Adipocyte (in vitro differentiated cells): ENCODE data around the gene ISM2.
"Not testable (repeated sequence)": the region's sequence is repeated elsewhere in the genome, so short reads cannot be mapped to it uniquely, and the experiment has no call there.

Experiments used
- DNase-seq: peaks from one replicate; pipeline ENCODE4 v3.0.0-alpha.2; 2015; ENCODE audit warnings: low read depth
- H3K27me3 ChIP-seq: replicated peaks from 2 replicates; pipeline ENCODE4 v1.7.0; 2013; ENCODE audit warnings: mild to moderate bottlenecking, low read length, moderate library complexity; ENCODE audit not compliant: control insufficient read depth, insufficient read depth
- H3K36me3 ChIP-seq: 2 replicates; pipeline ENCODE4 v1.7.0; 2013; ENCODE audit warnings: low read length, mild to moderate bottlenecking, moderate library complexity; ENCODE audit not compliant: control insufficient read depth, insufficient read depth, severe bottlenecking
- H3K4me1 ChIP-seq: 2 replicates; pipeline ENCODE4 v1.7.0; 2013; ENCODE audit warnings: mild to moderate bottlenecking, low read length, moderate library complexity; ENCODE audit not compliant: control insufficient read depth, insufficient read depth
- H3K4me3 ChIP-seq: 2 replicates; pipeline ENCODE4 v1.7.0; 2013; ENCODE audit warnings: mild to moderate bottlenecking, low read length, moderate library complexity
- H3K9ac ChIP-seq: 2 replicates; pipeline ENCODE4 v1.7.0; 2013; ENCODE audit warnings: mild to moderate bottlenecking, low read length, moderate library complexity
- H3K9me3 ChIP-seq: 2 replicates; pipeline ENCODE4 v1.7.0; 2013; ENCODE audit warnings: mild to moderate bottlenecking, low read length, moderate library complexity; ENCODE audit not compliant: control insufficient read depth

ISM2 gene

GRCh38 chr14:77529213-77529612 lies 30.6 kb upstream of the ISM2 start:
- Histone ChIP-seq H3K4me3 (no peak overlapping the region), H3K27me3 (no peaks in the 10 kb centered on the region), H3K36me3 (no peaks in the 10 kb centered on the region), H3K9ac (no peak overlapping the region), H3K4me1 (no peaks in the 10 kb centered on the region), H3K9me3 (no peaks in the 10 kb centered on the region)
- no peak for DNase-seq

- not testable (repeated sequence) for H3K4me1 ChIP-seq, H3K9ac ChIP-seq, DNase-seq
These were observed 30.1 kb upstream of the ISM2 start for GRCh38 chr14:77528701-77529100.

DNA sequence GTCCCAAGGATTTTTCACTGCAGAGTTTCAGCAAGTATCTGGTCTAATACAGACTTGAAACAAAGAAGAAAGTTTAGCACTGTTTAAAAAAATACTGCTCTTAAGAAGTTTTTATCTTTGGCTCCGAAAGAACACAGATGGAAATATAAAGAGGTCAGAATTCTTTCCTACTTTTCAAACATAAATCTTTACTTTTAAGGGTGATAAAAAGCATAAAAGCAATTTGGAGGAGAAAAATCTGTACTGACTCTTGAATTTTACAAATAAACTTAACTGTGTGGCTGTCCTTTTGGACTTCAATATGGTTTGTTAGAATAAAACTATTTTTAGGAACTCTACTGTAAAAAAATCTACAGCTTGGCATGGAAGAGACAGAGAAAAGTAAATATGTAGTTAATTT lies 27.6 kb upstream of the ISM2 start:
- Histone ChIP-seq H3K4me1 (no peaks in the 10 kb centered on the region), H3K9ac (no peak overlapping the region), H3K27me3 (no peaks in the 10 kb centered on the region), H3K4me3 (no peak overlapping the region), H3K36me3 (peaks cover 5% of the 10 kb centered on the region), H3K9me3 (no peaks in the 10 kb centered on the region)
- DNase-seq: no peak

More at GRCh38 chr14:77528701-77529100, 30.1 kb upstream of the ISM2 start:
- H3K4me3 ChIP-seq, H3K9me3 ChIP-seq, H3K36me3 ChIP-seq, H3K27me3 ChIP-seq: not testable (repeated sequence)

GRCh38 chr14:77524536-77524935 lies 25.9 kb upstream of the ISM2 start:
- H3K4me3 ChIP-seq: no peak overlapping the region
- DNase-seq: no peak
- no peaks in the 10 kb centered on the region for H3K9me3 ChIP-seq
- H3K36me3 ChIP-seq: peaks cover 19% of the 10 kb centered on the region
- no peak overlapping the region for H3K9ac ChIP-seq
- no peaks in the 10 kb centered on the region for H3K4me1 ChIP-seq
- H3K27me3 ChIP-seq: no peaks in the 10 kb centered on the region

DNA sequence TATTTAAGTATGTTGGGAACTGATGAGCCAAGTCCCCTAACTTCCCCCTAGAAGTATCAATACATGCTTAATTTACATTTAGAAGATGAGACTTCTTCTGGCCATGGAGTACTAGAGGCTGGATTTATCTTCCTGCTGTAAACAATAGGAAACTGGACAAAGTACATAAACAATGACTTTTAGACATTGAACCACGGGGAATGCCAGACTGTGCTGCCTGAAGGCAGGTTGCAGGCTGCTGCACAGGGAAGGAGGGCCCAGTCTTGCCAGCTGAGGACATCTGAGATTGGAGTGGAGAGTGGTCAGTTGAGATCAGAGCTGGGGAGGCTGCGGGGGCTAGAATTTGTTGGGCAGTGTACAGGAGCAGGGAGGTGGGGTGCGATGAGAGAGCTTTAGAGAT lies 24.5 kb upstream of the ISM2 start:
- Histone ChIP-seq H3K36me3 (peaks cover 21% of the 10 kb centered on the region), H3K4me3 (no peak overlapping the region), H3K9ac (no peak overlapping the region), H3K4me1 (no peaks in the 10 kb centered on the region), H3K27me3 (no peaks in the 10 kb centered on the region), H3K9me3 (no peaks in the 10 kb centered on the region)
- DNase-seq: no peak

- H3K27me3 ChIP-seq: no peaks in the 10 kb centered on the region
- DNase-seq: no peak
- H3K9ac ChIP-seq: no peak overlapping the region
- H3K4me1 ChIP-seq: no peaks in the 10 kb centered on the region
- H3K36me3 ChIP-seq: peaks cover 35% of the 10 kb centered on the region
- H3K9me3 ChIP-seq: no peaks in the 10 kb centered on the region
- H3K4me3 ChIP-seq: no peak overlapping the region
These were observed 21.9 kb upstream of the ISM2 start for GRCh38 chr14:77520555-77520954.

- H3K9ac ChIP-seq: no peak overlapping the region
- no peak overlapping the region for H3K4me3 ChIP-seq
- H3K27me3 ChIP-seq: no peaks in the 10 kb centered on the region
- no peaks in the 10 kb centered on the region for H3K9me3 ChIP-seq
- H3K4me1 ChIP-seq: no peaks in the 10 kb centered on the region
- DNase-seq: peak; percentile 33
- H3K36me3 ChIP-seq: peaks cover 37% of the 10 kb centered on the region
These were observed 17.5 kb upstream of the ISM2 start for GRCh38 chr14:77516126-77516525.

DNA sequence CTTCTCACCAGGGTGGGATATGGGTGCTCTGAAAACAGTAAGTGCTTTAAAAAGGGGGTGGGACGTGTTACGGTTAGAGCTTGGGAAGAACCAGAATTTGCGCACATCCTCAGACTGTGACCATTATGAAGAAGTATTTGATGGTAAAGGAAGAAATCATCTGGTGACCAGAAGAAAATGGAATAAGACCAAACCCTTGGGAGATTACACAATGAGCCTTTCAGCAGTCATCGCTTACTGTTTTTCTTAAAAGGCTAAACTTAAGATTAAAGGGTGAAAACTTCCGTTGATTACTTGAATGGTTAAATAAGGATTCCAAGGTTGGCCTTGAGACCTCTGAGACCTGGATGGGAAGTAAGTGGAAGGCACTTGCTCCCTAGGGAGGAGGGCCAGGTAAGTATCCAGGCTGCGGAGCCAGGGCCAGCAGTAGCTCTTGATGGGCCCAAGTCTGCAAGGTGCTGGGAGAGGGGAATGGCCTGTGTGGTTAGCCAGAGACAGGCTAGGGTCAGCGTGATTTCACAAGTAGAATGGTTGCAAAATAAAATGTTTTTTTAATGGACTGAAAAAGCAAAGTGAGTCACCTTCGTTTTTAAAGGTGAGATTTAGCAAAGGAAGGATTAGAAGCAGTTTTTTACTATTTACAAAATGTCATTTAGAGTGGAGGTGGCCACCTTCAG lies 13.0 kb upstream of the ISM2 start:
- Histone ChIP-seq H3K36me3 (peaks cover 19% of the 10 kb centered on the region), H3K9ac (no peak overlapping the region), H3K4me1 (peaks cover 11% of the 10 kb centered on the region)

GRCh38 chr14:77509366-77509765 lies 10.8 kb upstream of the ISM2 start:
- Histone ChIP-seq H3K27me3 (no peaks in the 10 kb centered on the region), H3K36me3 (peaks cover 21% of the 10 kb centered on the region), H3K9me3 (no peaks in the 10 kb centered on the region), H3K4me3 (no peak overlapping the region), H3K4me1 (peaks cover 11% of the 10 kb centered on the region), H3K9ac (no peak overlapping the region)
- no peak for DNase-seq

More for the DNA sequence above, 13.0 kb upstream of the ISM2 start:
- Histone ChIP-seq H3K27me3 (no peaks in the 10 kb centered on the region), H3K4me3 (no peak overlapping the region), H3K9me3 (no peaks in the 10 kb centered on the region)
- no peak for DNase-seq

GRCh38 chr14:77508876-77509275 lies 10.3 kb upstream of the ISM2 start:
- H3K9ac ChIP-seq: no peak overlapping the region
- H3K27me3 ChIP-seq: no peaks in the 10 kb centered on the region
- H3K4me3 ChIP-seq: no peak overlapping the region
- no peaks in the 10 kb centered on the region for H3K9me3 ChIP-seq
- DNase-seq: no peak
- H3K4me1 ChIP-seq: peaks cover 11% of the 10 kb centered on the region
- peaks cover 21% of the 10 kb centered on the region for H3K36me3 ChIP-seq

DNA sequence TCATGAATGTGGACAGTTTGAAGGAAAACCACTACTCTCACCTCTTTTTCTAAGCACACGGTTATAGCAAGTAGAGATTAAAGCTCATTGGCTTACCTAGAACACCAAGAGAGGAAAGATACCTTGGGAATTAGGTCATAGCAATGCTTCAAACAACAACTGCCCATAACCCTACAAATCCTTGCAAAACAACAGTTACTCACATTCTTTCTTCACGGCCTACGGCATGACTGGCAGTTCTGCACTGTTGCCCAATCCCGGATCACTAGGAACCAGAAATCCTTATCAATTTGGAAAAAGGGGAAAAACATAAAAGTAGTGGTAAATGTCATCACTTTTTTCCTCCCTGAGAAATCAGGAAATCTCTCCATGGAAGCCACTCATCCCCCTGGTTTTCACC lies 9.6 kb upstream of the ISM2 start:
- H3K27me3 ChIP-seq: no peaks in the 10 kb centered on the region
- H3K4me1 ChIP-seq: peaks cover 11% of the 10 kb centered on the region
- H3K9ac ChIP-seq: no peak overlapping the region
- DNase-seq: peak; percentile 61
- peaks cover 21% of the 10 kb centered on the region for H3K36me3 ChIP-seq
- H3K4me3 ChIP-seq: no peak overlapping the region
- no peaks in the 10 kb centered on the region for H3K9me3 ChIP-seq

GRCh38 chr14:77507762-77508161 lies 9.1 kb upstream of the ISM2 start:
- Histone ChIP-seq H3K9ac (no peak overlapping the region), H3K4me3 (no peak overlapping the region), H3K4me1 (peaks cover 11% of the 10 kb centered on the region), H3K36me3 (peaks cover 21% of the 10 kb centered on the region), H3K9me3 (no peaks in the 10 kb centered on the region), H3K27me3 (no peaks in the 10 kb centered on the region)
- DNase-seq: no peak
